ENCODE data around the gene NODAL. TPM values are rescaled to one million over a fixed set of nuclear protein-coding genes. Genes with fewer than 3 reads are reported as not detected.
A peak's percentile ranks its signal among the peaks of the same experiment; 100 is the strongest.
"Not testable (repeated sequence)": the region's sequence is repeated elsewhere in the genome, so short reads cannot be mapped to it uniquely, and the experiment has no call there.

Gene NODAL
- not detected for polyA plus RNA-seq (2012; ENCODE audit: missing spikeins)

DNA sequence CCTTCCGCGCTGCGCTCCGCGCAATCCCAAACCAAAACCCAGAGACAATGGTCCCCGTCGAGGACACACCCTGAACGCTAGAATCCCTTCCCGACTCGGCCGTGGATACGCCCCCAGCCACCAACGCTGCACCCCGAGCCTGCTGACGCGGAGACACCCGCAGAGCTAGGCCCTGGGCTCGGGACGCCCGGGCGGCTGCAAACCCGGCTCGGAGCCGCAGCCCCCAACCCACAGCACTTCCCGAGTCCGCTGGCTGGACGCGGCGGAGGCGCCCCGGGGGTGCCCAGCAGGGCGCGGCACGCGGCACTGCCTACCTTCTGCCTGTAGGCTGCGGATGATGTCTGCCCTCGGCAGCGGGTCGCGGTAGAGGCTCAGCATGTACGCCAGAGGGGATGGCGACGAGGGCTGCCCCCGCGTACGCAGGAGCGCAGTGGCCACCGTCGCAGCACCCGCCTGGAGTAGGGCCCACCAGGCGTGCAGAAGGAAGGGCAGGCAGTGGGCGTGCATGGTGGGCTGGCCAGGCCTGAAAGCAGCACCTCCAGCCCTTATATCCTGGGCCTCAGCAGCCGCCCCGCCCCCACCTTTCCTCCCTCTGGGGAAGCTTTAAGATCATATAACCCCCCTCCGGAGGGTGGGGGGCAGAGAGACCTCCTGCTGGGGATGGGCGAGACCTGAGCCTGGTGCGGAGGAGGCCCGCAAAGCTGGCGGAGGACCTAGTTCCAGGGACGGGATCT is at the start of gene NODAL:
TSS of gene NODAL (minus strand) at position 521 of the 734 bp plus-strand sequence. CDS start at position 507, 14 bp downstream.
- DNase-seq (ENCODE audit: insufficient read length) (no peak), FAIRE-seq (no peak)
- no peak for TF ChIP-seq POLR2AphosphoS5 (IDR thresholded peaks at IDR 0.05; ENCODE audit: low read depth, low read length)
- no peak for TF ChIP-seq POLR2A (IDR thresholded peaks at IDR 0.05; ENCODE audit: low read depth, low read length)
- no peak for TF ChIP-seq TAF1 (IDR thresholded peaks at IDR 0.05; ENCODE audit: borderline replicate concordance, low read depth, low read length)

DNA sequence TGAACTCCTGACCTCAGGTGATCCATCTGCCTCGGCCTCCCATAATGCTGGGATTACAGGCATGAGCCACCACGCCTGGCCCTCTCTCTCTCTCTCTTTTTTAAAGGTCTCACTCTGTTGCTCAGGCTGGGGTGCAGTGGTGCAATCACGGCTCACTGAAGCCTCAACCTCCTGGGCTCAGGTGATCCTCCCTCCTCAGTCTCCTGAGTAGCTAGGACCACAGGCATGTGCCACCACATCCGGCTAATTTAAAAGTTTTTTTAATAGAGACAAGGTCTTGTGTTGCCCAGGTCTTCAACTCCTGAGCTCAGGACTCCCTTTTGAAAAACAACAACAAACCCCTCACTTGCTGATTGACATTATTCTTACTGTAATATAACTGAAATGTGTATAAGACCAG is 48.7 kb upstream of the NODAL start:
- no peak for TF ChIP-seq TAF1 (IDR thresholded peaks at IDR 0.05; ENCODE audit: borderline replicate concordance, low read depth, low read length)
- TF ChIP-seq POLR2A (IDR thresholded peaks at IDR 0.05; ENCODE audit: low read depth, low read length): no peak
- TF ChIP-seq POLR2AphosphoS5 (IDR thresholded peaks at IDR 0.05; ENCODE audit: low read depth, low read length): no peak
- no peak for DNase-seq (ENCODE audit: insufficient read length)
- FAIRE-seq: no peak

DNA sequence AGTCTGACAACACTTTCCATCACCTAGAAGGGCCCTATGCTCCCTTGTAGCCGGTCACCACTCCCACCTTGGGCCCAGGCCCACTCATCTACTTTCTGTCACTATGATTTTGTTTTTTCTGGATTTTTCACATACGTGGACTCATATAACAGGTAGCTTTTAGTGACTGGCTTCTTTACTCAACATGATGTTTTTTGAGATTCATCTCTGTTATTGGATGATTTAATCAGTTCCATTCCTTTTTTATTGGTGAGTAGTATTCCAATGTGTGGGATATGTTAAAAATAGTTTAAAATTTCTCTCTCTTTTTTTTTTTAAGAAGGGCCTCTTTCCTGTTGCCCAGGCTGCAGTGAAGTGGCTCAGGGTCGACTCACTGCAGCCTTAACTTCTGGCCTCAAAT is 46.3 kb upstream of the NODAL start:
- FAIRE-seq: no peak
- TF ChIP-seq POLR2A (IDR thresholded peaks at IDR 0.05; ENCODE audit: low read depth, low read length) (no peak), TAF1 (IDR thresholded peaks at IDR 0.05; ENCODE audit: borderline replicate concordance, low read depth, low read length) (no peak), POLR2AphosphoS5 (IDR thresholded peaks at IDR 0.05; ENCODE audit: low read depth, low read length) (no peak)
- no peak for DNase-seq (ENCODE audit: insufficient read length)

DNA sequence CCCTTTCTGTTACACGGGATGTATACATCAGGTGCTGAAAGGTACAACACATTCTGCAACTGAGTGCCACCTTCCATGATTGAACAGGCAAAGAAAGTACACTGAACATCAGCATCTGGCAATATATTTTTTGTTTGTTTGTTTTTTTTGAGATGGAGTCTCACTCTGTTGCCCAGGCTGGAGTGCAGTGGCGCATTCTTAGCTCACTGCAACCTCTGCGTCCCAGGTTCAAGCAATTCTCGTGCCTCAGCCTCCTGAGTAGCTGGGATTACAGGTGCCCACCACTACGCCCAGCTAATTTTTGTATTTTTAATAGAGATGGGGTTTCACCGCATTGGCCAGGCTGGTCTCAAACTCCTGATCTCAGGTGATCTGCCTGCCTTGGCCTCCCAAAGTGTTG is 42.4 kb upstream of the NODAL start:
- DNase-seq (ENCODE audit: insufficient read length); FAIRE-seq: not testable (repeated sequence)

DNA sequence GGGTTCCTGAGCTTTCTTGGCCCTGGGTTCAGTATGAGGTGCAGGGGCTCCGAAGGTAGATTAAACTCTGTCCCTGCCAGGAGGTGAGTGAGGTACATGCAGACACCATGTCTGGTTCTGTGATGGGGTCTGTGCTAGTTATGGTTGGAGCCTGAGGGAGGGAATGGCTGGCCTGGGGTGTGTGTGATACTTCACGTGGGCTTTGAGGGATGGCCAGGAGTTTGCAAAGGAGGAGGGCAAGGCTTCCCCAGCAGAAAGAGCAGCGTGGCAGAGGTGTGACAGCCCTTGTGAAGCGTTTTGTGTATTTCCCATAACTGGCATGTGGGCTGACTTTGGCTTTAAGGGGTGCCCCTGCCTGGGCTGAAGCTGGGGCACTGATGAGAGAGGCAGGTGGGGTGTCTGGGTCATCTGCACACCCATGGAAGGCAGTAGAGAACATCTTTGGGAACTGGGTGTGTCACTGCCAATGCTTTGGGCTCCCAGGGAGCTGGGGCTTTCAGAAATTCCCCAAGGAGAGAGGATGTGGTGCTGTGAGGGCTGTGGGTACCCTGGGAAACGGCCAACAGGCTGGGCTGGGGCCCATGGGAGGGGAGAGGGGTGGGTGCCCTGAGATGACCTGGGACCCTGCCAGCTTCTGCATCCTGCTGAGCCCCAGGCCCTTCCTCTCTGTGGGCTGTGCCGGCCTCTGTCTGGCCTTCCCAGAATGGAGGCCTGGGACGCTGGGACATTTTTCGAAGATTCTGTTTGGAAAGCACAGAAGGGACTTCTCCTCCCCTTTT is 41.7 kb upstream of the NODAL start:
- no peak for FAIRE-seq
- DNase-seq (ENCODE audit: insufficient read length): no peak
- TF ChIP-seq TAF1 (IDR thresholded peaks at IDR 0.05; ENCODE audit: borderline replicate concordance, low read depth, low read length) (no peak), POLR2AphosphoS5 (IDR thresholded peaks at IDR 0.05; ENCODE audit: low read depth, low read length) (no peak), POLR2A (IDR thresholded peaks at IDR 0.05; ENCODE audit: low read depth, low read length) (no peak)

DNA sequence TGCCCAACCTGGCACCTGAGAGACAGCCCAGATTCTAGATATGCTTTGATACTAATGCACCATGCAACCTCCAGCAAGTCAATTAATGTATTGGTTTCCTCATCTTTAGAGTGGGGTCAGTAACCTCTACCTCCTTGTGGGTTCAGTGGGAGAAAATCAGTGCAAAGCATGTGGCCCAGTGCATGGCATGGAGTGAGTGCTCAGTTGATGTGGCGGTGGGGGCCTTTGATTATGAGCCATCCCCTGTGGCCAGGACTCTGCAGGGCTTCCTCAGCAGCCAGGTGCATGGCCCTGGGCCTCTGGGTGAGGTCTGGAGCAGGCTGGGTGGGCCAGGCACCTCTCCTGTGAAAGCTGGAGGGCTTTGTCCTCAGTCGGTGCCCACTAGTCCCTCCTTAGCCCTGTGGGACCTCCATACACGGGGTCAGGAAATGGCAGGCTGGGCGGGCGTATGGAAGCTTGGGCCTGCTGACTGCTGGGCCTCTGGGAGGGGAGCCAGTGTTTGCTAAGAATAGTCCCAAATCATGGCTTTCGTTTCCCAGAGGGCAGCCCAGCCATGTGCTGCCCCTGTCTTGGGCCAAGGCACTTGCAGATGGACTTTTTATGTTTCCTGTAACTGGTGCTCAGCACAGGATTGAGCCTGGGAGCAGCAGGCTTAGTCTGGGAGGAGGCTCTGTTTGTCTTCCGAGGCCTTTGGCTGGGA is 40.5 kb upstream of the NODAL start:
- DNase-seq (ENCODE audit: insufficient read length) (no peak), FAIRE-seq (no peak)

GRCh38 chr10:70481105-70481504 is 39.6 kb upstream of the NODAL start:
- TF ChIP-seq POLR2AphosphoS5 (IDR thresholded peaks at IDR 0.05; ENCODE audit: low read depth, low read length) (no peak), POLR2A (IDR thresholded peaks at IDR 0.05; ENCODE audit: low read depth, low read length) (no peak), TAF1 (IDR thresholded peaks at IDR 0.05; ENCODE audit: borderline replicate concordance, low read depth, low read length) (no peak)
- no peak for FAIRE-seq
- DNase-seq (ENCODE audit: insufficient read length): no peak

More for the DNA sequence above, 40.5 kb upstream of the NODAL start:
- TF ChIP-seq POLR2AphosphoS5 (IDR thresholded peaks at IDR 0.05; ENCODE audit: low read depth, low read length) (no peak), TAF1 (IDR thresholded peaks at IDR 0.05; ENCODE audit: borderline replicate concordance, low read depth, low read length) (no peak), POLR2A (IDR thresholded peaks at IDR 0.05; ENCODE audit: low read depth, low read length) (no peak)

- TF ChIP-seq POLR2A (IDR thresholded peaks at IDR 0.05; ENCODE audit: low read depth, low read length): no peak
- no peak for TF ChIP-seq POLR2AphosphoS5 (IDR thresholded peaks at IDR 0.05; ENCODE audit: low read depth, low read length)
- TF ChIP-seq TAF1 (IDR thresholded peaks at IDR 0.05; ENCODE audit: borderline replicate concordance, low read depth, low read length): no peak
- DNase-seq (ENCODE audit: insufficient read length) (no peak), FAIRE-seq (peak; percentile 88)
Measured at GRCh38 chr10:70480239-70480861, 38.9 kb upstream of the NODAL start.

- no peak for DNase-seq (ENCODE audit: insufficient read length)
- TF ChIP-seq TAF1 (IDR thresholded peaks at IDR 0.05; ENCODE audit: borderline replicate concordance, low read depth, low read length): no peak
- TF ChIP-seq POLR2A (IDR thresholded peaks at IDR 0.05; ENCODE audit: low read depth, low read length): no peak
- no peak for TF ChIP-seq POLR2AphosphoS5 (IDR thresholded peaks at IDR 0.05; ENCODE audit: low read depth, low read length)
- FAIRE-seq: no peak
Measured at GRCh38 chr10:70479626-70480238, 38.3 kb upstream of the NODAL start.

DNA sequence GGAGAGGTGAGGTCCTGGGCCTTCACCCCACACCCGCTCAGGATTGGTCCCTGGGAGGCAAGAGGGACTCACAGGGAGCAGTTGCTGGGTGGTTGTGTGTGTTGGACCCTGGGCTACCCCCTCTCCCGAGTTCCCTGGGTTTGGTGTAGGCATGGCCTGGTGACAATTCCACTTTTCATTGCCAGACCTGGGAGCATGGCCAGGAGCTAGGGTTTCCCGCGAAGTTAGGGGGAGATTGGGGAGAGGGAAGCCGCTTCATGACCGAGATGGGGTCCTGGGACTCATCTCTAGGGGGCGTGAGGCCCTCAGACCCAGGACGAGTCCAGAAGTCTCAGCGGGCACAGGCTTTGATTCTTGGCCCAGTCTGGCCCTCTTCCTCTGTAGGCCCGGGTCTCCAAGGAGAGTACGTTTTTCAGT is 37.7 kb upstream of the NODAL start:
- no peak for FAIRE-seq
- TF ChIP-seq POLR2AphosphoS5 (IDR thresholded peaks at IDR 0.05; ENCODE audit: low read depth, low read length) (no peak), POLR2A (IDR thresholded peaks at IDR 0.05; ENCODE audit: low read depth, low read length) (no peak), TAF1 (IDR thresholded peaks at IDR 0.05; ENCODE audit: borderline replicate concordance, low read depth, low read length) (no peak)
- DNase-seq (ENCODE audit: insufficient read length): no peak
